ENCODE data around the gene SERTM1.

GRCh38 chr13:36718686-36719085 is 44.9 kb downstream of the SERTM1 start:
- TF ChIP-seq EZH2 (IDR thresholded peaks at IDR 0.05; ENCODE audit: low read length, missing control alignments) (no peak), CTCF (conservative IDR thresholded peaks at IDR 0.05 in 1 of 2, IDR thresholded peaks at IDR 0.05 in 1 of 2; ENCODE audit: low read depth in 1 of 2, low read length in 2 of 2) (no peak)

Measured in fibroblast of lung (primary cell).